GM19099 (cell line): ENCODE measurements around the gene RPL15.
A peak's percentile ranks its signal among the peaks of the same experiment; 100 is the strongest.

Experiments
- POLR2A ChIP-seq: IDR thresholded peaks from 3 replicates; pipeline ENCODE4 v1.6.1; 2011; ENCODE audit warnings: low read depth; ENCODE audit not compliant: insufficient read length; ENCODE audit errors: extremely low read depth

The RPL15 gene

DNA sequence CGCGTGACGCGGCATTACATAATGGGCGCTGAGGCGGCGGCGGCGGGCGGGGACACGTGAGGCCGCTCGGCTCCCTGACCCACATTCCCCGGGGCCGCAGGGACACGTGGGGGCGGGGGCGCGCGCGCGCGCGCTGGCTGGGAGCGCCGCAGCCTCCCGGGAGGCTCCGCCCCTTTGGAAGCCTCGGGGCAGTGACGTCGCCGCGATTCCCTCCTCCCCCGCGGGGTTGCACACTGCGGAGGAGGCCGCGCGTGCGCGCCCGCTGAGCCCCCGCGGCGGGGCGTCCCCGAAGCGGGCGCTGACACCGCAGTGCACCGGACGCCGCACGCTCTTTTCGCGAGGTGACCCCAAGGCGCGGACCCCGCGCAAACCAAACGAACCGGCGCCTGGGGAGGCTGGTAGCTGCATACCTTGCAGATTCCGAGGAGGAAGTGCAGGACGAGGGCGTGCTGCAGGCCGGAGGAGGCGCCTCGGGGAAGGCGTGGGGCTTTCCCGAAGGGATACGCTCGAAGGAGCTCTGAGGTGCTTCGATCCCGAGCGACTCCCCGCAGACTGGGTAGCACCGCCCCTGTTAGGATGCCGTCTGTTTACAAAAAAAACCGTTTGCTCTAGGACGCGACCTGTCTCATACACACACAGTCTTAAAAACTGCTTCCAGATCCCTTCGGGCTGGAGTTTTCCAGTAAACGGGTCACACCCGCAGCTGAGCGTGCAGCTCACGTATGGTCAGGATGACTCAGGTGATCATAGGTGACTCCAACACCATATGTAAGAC, 29.2 kb downstream of the RPL15 start:
- peak; percentile 64 for TF ChIP-seq POLR2A

- TF ChIP-seq POLR2A, result no peak
These were observed 31.8 kb downstream of the RPL15 start for GRCh38 chr3:23948761-23949160.

DNA sequence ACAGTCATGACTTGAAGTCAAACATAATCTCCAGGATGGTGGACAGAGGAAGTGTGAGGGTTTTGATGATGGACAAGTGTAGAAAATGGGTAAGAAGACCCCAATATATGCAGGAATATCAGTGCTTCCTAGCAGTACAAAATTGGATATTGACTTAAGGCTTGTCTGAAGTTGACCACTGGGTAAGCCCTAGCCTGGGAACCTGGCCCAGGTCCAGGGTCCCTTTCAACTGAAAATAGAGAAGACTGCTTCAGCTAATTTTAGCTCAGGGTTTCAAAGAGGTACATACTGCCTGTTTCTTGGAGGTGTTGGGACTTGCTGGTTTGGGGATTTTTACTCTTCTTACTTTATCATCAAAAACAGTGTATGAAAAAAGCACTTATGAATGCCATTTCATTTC, 32.9 kb downstream of the RPL15 start:
- no peak for TF ChIP-seq POLR2A

DNA sequence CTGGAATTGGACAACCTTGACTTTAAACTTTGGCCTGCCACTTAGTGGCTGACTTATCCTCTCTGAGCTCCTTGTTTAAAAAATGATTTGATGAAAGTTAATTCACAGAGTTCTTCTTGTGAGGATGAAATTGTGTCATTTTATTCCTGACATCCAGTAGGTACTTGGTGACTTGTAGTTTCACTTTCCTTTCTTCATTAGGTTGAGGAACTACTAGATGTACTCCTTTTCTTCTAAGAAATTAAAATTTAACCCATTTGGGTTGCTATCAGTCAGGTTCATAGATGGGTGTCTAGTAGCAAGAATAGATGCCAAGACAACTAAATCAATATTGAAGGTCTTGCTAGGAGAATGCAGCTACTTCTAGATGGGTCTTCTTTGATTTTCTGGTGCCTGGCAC, 33.4 kb downstream of the RPL15 start:
- TF ChIP-seq POLR2A, result no peak

- TF ChIP-seq POLR2A, result no peak
These were observed 35.7 kb downstream of the RPL15 start for GRCh38 chr3:23952646-23953045.

DNA sequence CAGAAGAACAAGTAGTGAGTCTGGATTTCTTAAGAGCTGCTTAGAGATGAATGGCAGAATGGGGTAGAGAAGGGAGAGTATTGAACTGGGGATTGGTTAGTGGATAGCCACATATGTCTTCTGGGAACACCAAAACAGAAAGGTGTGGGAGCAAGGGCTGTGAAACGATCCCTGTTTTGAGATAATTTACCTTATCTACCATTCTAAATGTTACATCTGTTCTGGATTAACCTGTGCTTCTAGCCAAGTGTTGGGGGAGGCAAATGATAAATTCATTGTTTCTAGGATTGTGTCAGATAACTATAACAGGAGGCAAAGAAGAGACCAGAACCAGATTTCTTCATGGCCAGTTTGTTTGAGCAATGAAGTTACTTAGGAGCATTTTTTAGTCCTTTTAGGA, 36.6 kb downstream of the RPL15 start:
- no peak for TF ChIP-seq POLR2A

DNA sequence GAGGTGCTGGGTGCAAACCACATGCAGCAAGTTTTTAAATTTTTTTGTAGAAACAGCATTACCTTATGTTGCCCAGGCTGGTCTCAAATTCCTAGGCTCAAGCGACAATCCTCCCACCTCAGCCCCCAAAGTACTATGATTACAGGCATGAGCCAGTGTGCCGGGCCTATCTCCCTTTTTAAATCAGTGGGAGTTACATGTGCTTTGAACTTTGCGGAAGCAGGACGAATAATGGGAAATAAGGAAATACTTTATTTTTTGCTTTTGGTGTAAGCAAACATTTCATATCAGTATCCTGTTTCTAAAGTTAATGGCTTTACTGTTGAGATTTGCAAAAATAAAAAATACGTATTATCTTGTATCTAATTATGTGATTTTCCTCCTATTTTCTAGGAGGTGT, 37.2 kb downstream of the RPL15 start:
- TF ChIP-seq POLR2A, result no peak

- TF ChIP-seq POLR2A, result no peak
These were observed 39.8 kb downstream of the RPL15 start for GRCh38 chr3:23956701-23957100.

GRCh38 chr3:23959135-23959900, 42.4 kb downstream of the RPL15 start:
- no peak for TF ChIP-seq POLR2A

GRCh38 chr3:23960649-23961048, 43.7 kb downstream of the RPL15 start:
- no peak for TF ChIP-seq POLR2A

DNA sequence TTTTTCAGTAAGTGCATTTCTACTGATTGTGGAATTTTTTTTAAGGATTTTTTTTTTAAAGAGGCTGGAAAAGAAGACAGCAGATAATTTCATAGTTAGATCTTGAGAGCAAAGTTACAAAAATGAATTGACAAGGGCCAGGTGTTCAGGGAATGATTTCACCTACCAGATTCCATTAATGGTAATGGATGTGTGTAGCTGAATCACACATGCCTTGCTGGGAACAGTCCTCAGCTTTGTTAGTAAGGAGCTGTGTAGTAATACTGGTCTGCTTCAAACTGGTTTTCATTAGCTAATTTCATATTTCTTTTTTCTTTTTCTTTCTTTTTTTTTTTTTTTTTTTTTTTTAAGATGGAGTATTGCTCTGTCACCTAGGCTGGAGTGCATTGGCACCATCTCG, 44.1 kb downstream of the RPL15 start:
- TF ChIP-seq POLR2A, result no peak

GRCh38 chr3:23961913-23962312, 45.0 kb downstream of the RPL15 start:
- no peak for TF ChIP-seq POLR2A

DNA sequence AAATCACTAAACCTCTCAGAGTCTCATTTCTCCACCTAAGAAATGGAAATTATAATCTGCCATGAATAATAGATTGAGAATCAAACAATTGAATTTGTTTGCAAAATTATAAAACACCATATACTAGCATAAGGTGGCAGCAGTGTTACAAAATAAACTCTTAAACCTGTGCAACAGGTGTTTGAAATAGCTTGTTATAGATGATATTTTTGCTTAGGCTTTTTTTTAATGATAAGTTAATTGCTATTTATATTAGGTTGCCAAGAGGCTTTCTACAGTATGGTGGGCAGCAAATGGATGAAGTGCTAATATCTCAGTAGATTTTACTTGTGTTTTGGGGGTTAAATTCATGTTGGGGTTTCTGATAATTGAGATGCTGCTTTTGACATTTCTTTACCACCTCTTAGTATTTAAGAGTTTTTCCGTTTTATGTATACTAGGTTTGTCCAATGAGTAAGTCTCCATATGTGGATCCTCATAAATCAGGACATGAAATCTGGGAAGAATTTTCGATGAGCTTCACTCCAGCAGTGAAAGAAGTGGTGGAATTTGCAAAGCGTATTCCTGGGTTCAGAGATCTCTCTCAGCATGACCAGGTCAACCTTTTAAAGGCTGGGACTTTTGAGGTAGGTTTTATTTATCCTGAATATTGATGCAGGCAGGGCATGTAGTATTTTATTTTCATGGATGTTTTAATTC, 47.8 kb downstream of the RPL15 start:
- no peak for TF ChIP-seq POLR2A

GRCh38 chr3:23966328-23966727, 49.4 kb downstream of the RPL15 start:
- no peak for TF ChIP-seq POLR2A

- no peak for TF ChIP-seq POLR2A
These were observed 51.7 kb downstream of the RPL15 start for GRCh38 chr3:23968463-23969184.
